K562 (cell line): ENCODE results near the gene CDK5RAP3. TPM values are rescaled to one million over a fixed set of nuclear protein-coding genes. Genes with fewer than 3 reads are reported as not detected.

Experiments
- ATAC-seq: fragments of 200-7000 bp; cut with Tn5 transposase; 3 replicates; pipeline ENCODE4 v1.9.1; 2020; ENCODE audit warnings: moderate library complexity
- BruUV-seq: library from RNA; stranded (reverse); fragments of 400-500 nt; replicated peaks from 2 replicates; lab custom pipeline; 2021; lab: Mats Ljungman, UMichigan
- CTCF ChIA-PET: fragments of 300-600 bp; formaldehyde crosslinking; extraction: SDS; loops from one replicate; lab custom pipeline; 2021; ENCODE audit warnings: low intra/inter-chr PET ratio; lab: Yijun Ruan, JAX
- POLR2A ChIA-PET: fragments of 300-600, 350-650 bp; sonication (Branson Sonifier 250); formaldehyde crosslinking; extraction: SDS; loops from one replicate; lab custom pipeline; 2021; ENCODE audit warnings: antibody characterized with exemption, inconsistent platforms; lab: Yijun Ruan, JAX
- DNase-seq, 4 experiments: peaks; one replicate each; pipeline versions ENCODE4 v3.0.0 to v3.0.0-alpha.2; 2011 to 2018; ENCODE audit warnings: low spot score in 3 of 4, mixed read lengths in 3 of 4; ENCODE audit errors: extremely low read depth in 1 of 4
- FAIRE-seq: peaks from 2 replicates; lab custom pipeline; 2011; peaks lifted over from hg19 to GRCh38; lab: Jason Lieb, UNC
- H2AFZ ChIP-seq: 2 replicates; pipeline ENCODE4 v1.6.0; 2011; ENCODE audit warnings: low read depth, low read length, control low read depth, inconsistent platforms
- H3K27ac ChIP-seq: fragments of 200-600 bp; 3 replicates; pipeline ENCODE4 v1.8.0; 2011; ENCODE audit warnings: low read depth, mild to moderate bottlenecking, control low read depth, inconsistent platforms, low read length, moderate library complexity, mixed read lengths; ENCODE audit errors: extremely low read depth
- H3K27me3 ChIP-seq, 2 experiments: fragments of 300-600 bp in 1 of 2; 2 replicates in 1 of 2; 3 replicates in 1 of 2; pipeline versions ENCODE4 v1.6.0 to v1.8.0; 2011; ENCODE audit warnings: inconsistent platforms in 2 of 2, low read length in 2 of 2, mild to moderate bottlenecking in 1 of 2, mixed read lengths in 1 of 2, moderate library complexity in 1 of 2; ENCODE audit not compliant: control insufficient read depth in 2 of 2, insufficient read depth in 2 of 2
- H3K36me3 ChIP-seq: fragments of 300-600 bp; 3 replicates; pipeline ENCODE4 v1.8.0; 2011; ENCODE audit warnings: mild to moderate bottlenecking, low read length, inconsistent platforms; ENCODE audit not compliant: control insufficient read depth, insufficient read depth
- H3K4me1 ChIP-seq, 2 experiments: fragments of 200-600 bp in 1 of 2; replicated peaks in 1 of 2; 2 replicates in 1 of 2; 3 replicates in 1 of 2; pipeline versions ENCODE4 v1.5.1 to v1.8.0; 2011; ENCODE audit warnings: inconsistent platforms in 2 of 2, low read length in 2 of 2, mild to moderate bottlenecking in 1 of 2, mixed read lengths in 1 of 2, moderate library complexity in 1 of 2; ENCODE audit not compliant: control insufficient read depth in 2 of 2, insufficient read depth in 2 of 2
- H3K4me2 ChIP-seq: 2 replicates; pipeline ENCODE4 v1.6.1; 2011; ENCODE audit warnings: low read length, control low read depth, inconsistent platforms, mixed read lengths; ENCODE audit not compliant: insufficient read depth
- H3K4me3 ChIP-seq: fragments of 200-600 bp; sonication (generic), shearing (Covaris generic); 2 replicates; pipeline ENCODE4 v1.5.1; 2016; ENCODE audit warnings: control low read depth, inconsistent platforms
- H3K79me2 ChIP-seq: fragments of 200-600 bp; 3 replicates; pipeline ENCODE4 v1.8.0; 2011; ENCODE audit warnings: low read length, inconsistent platforms; ENCODE audit not compliant: control insufficient read depth, insufficient read depth
- H3K9ac ChIP-seq, 2 experiments: 2 replicates each; pipeline versions ENCODE4 v1.6.0 to v1.6.1; 2011; ENCODE audit warnings: low read depth in 2 of 2, low read length in 2 of 2, control low read depth in 1 of 2, inconsistent platforms in 1 of 2, mild to moderate bottlenecking in 1 of 2, mixed read lengths in 1 of 2; ENCODE audit not compliant: insufficient read depth in 1 of 2
- H3K9me1 ChIP-seq: one replicate; pipeline ENCODE4 v1.6.0; 2011; ENCODE audit warnings: inconsistent platforms, mild to moderate bottlenecking, low read length, moderate library complexity; ENCODE audit not compliant: control insufficient read depth, insufficient read depth
- H3K9me3 ChIP-seq: replicated peaks from 2 replicates; pipeline ENCODE4 v1.5.1; 2011; ENCODE audit warnings: low read depth, low read length, inconsistent platforms; ENCODE audit not compliant: control insufficient read depth, insufficient read depth
- H4K20me1 ChIP-seq: replicated peaks from 2 replicates; pipeline ENCODE4 v1.6.1; 2011; ENCODE audit warnings: low read length, inconsistent platforms, mixed read lengths; ENCODE audit not compliant: control insufficient read depth, insufficient read depth
- CBFA2T3 ChIP-seq: fragments of 450-650 bp; IDR thresholded peaks from 2 replicates; pipeline ENCODE4 v1.6.1; 2017
- CEBPB ChIP-seq: fragments of 450-650 bp; IDR thresholded peaks from 2 replicates; pipeline ENCODE4 v1.6.1; 2016; ENCODE audit warnings: missing genetic modification characterization, missing compliant biosample characterization
- CEBPG ChIP-seq, 3 experiments: fragments of 200-800 bp in 1 of 3; sonication (Bioruptor generic) in 1 of 3; sonication (generic) in 1 of 3; formaldehyde crosslinking in 1 of 3; IDR thresholded peaks in 2 of 3; conservative IDR thresholded peaks in 1 of 3; 2 replicates each; pipeline versions ENCODE4 v1.6.1 to v1.8.0; 2016 to 2022; ENCODE audit warnings: missing compliant biosample characterization in 2 of 3, missing genetic modification characterization in 2 of 3, mild to moderate bottlenecking in 1 of 3, missing genetic modification reagents in 1 of 3
- FUS ChIP-seq: fragments of 200-400 bp; formaldehyde crosslinking; optimal IDR thresholded peaks from 2 replicates; pipeline ENCODE3; 2017; ENCODE audit warnings: low read depth, low read length
- GATA2 ChIP-seq: sonication (generic); formaldehyde crosslinking; IDR thresholded peaks from 2 replicates; pipeline ENCODE4 v1.4.0; 2020; ENCODE audit warnings: mild to moderate bottlenecking, missing genetic modification reagents
- SRSF1 ChIP-seq: fragments of 200-400 bp; formaldehyde crosslinking; IDR thresholded peaks from 2 replicates; pipeline ENCODE4 v1.6.1; 2017; ENCODE audit warnings: mild to moderate bottlenecking, low read depth, low read length, moderate library complexity
- ZC3H8 ChIP-seq: fragments of 450-650 bp; IDR thresholded peaks from 2 replicates; pipeline ENCODE4 v1.6.1; 2017
- whole genome bisulfite sequencing: fragments of 100-300 bp; shearing (Covaris generic); methylation state at CpG from one replicate; pipeline ENCODE4 v1.1.6; 2016; ENCODE audit warnings: low coverage, mixed read lengths; ENCODE audit not compliant: insufficient coverage; ENCODE audit errors: missing lambda C conversion rate; 5-methylcytosine and 5-hydroxymethylcytosine counted together
- in situ Hi-C: fragments of 300-500 bp; cut with MboI; formaldehyde crosslinking; loops from 4 replicates; pipeline ENCODE4 v1.15.0; 2018; ENCODE audit warnings: inconsistent platforms, mixed read lengths
- intact Hi-C: fragments of 100-400 bp; cut with micrococcal nuclease; formaldehyde crosslinking; loops from 2 replicates; pipeline ENCODE4 v1.14.2; 2022
- polyA plus RNA-seq, 8 experiments: library from polyadenylated mRNA; depleted of rRNA in 4 of 8; stranded (reverse) in 5 of 8; unstranded in 3 of 8; fragments of >200 nt; fragmentation: Nextera tagmentation in 2 of 8; fragmentation: Illumina TruSeq in 1 of 8; extraction: Ambion mirVana in 2 of 8; extraction: Trizol in 1 of 8; gene quantifications; 2 replicates each; pipeline versions ENCODE4 v1.2.1 to v1.2.3, GENCODE V29; 2011 to 2014; ENCODE audit warnings: inconsistent platforms in 1 of 8, missing spikeins in 1 of 8
- total RNA-seq, 7 experiments: library from RNA; depleted of rRNA in 6 of 7; stranded (reverse); fragments of >200 nt in 6 of 7; fragmentation: Illumina TruSeq in 2 of 7; extraction: Trizol in 2 of 7; gene quantifications; 2 replicates each; pipeline versions ENCODE4 v1.2.1 to v1.2.3, GENCODE V29; 2011 to 2021; ENCODE audit warnings: low replicate concordance in 1 of 7
- TF ChIP-seq, protein P1 (sequence below): IDR thresholded peaks from 2 replicates; pipeline ENCODE4 v1.6.1; 2011; ENCODE audit not compliant: insufficient read length; ENCODE audit errors: extremely low read depth
- TF ChIP-seq, protein P2 (sequence below): fragments of 450-650 bp; IDR thresholded peaks from 2 replicates; pipeline ENCODE4 v1.6.1; 2016; ENCODE audit warnings: antibody characterized with exemption
- TF ChIP-seq, protein P3 (sequence below): fragments of 250-450 bp; sonication (Bioruptor Pico); IDR thresholded peaks from 2 replicates; pipeline ENCODE4 v1.5.0; 2021; ENCODE audit warnings: mild to moderate bottlenecking, moderate library complexity
- TF ChIP-seq, protein P4 (sequence below), 2 experiments: IDR thresholded peaks in 1 of 2; conservative IDR thresholded peaks in 1 of 2; 2 replicates each; pipeline ENCODE4 v1.6.1; 2016; ENCODE audit warnings: low read depth in 2 of 2, mild to moderate bottlenecking in 1 of 2, missing compliant biosample characterization in 1 of 2, missing genetic modification characterization in 1 of 2, moderate library complexity in 1 of 2

CDK5RAP3 gene
- total and polyA plus RNA-seq, 9 of the 15 experiments (the other 6 are each of a cell fraction or from before 2014, with no cell fraction given), result 44.2 to 202 (median 91.5) TPM

DNA sequence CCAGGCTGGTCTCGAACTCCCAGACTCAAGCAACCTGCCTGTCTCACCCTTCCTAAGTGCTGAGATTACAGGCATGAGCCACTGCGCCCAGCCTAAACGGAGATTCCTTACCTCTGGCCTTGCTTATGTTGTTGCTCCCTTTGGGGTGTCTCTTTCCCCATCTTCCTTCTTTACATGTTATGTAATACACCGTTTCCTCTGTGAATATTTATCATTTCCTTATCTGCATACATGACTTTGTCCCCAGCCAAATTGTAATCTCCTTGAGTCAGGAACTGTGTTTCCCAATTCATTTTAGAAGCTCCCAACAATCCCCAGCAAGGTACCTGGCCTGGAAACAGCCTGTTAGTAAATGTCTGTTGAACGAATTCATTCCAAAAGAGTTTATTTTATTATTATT lies 51.0 kb downstream of the CDK5RAP3 start:
- H3K9me1 ChIP-seq, result no peaks in the 10 kb centered on the region
- ATAC-seq, result no peak
- DNase-seq, result no peak
- no peak overlapping the region for H3K4me3 ChIP-seq
- BruUV-seq, result no TSS peak
- no peaks in the 10 kb centered on the region for H3K79me2 ChIP-seq
- H3K36me3 ChIP-seq, result no peaks in the 10 kb centered on the region
- CTCF ChIA-PET, result interaction anchor here (0.7 kb wide), 1 partner anchor 75 kb away, joined by 3 read pairs; no protein-coding TSS in a partner anchor
- no peaks in the 10 kb centered on the region for H3K9me3 ChIP-seq
- H3K4me1 ChIP-seq, result peaks cover 15 to 33% of the 10 kb centered on the region in 2 experiments; a peak in 4 of 5 replicates
- no peak overlapping the region for H3K27ac ChIP-seq
- H3K27me3 ChIP-seq, result no peaks in the 10 kb centered on the region
- no peak overlapping the region for H3K9ac ChIP-seq
- in situ Hi-C loops (no loop called here), intact Hi-C loops (loop anchor here (10.0 kb wide), 1 partner anchor 233 kb away; no protein-coding TSS in a partner anchor)
- POLR2A ChIA-PET, result interaction anchor here (0.5 to 1.7 kb wide), 3 partner anchors 19 to 128 kb away, joined by 4 to 5 read pairs (median 4); partner anchors contain the start of gene CDK5RAP3
- no peak overlapping the region for H3K4me2 ChIP-seq
- FAIRE-seq, result no peak
- WGBS, result 15% methylated on average over 5 of the region's 5 CpGs
- H4K20me1 ChIP-seq, result no peaks in the 10 kb centered on the region
- no peak overlapping the region for H2AFZ ChIP-seq
- TF ChIP-seq, protein P1, sequence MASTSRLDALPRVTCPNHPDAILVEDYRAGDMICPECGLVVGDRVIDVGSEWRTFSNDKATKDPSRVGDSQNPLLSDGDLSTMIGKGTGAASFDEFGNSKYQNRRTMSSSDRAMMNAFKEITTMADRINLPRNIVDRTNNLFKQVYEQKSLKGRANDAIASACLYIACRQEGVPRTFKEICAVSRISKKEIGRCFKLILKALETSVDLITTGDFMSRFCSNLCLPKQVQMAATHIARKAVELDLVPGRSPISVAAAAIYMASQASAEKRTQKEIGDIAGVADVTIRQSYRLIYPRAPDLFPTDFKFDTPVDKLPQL, result no peak
- TF ChIP-seq, protein P2, sequence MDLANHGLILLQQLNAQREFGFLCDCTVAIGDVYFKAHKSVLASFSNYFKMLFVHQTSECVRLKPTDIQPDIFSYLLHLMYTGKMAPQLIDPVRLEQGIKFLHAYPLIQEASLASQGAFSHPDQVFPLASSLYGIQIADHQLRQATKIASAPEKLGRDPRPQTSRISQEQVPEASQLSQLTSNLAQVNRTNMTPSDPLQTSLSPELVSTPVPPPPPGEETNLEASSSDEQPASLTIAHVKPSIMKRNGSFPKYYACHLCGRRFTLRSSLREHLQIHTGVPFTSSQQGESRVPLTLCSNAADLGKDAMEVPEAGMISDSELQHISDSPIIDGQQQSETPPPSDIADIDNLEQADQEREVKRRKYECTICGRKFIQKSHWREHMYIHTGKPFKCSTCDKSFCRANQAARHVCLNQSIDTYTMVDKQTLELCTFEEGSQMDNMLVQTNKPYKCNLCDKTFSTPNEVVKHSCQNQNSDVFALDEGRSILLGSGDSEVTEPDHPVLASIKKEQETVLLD, result no peak
- TF ChIP-seq, protein P3, sequence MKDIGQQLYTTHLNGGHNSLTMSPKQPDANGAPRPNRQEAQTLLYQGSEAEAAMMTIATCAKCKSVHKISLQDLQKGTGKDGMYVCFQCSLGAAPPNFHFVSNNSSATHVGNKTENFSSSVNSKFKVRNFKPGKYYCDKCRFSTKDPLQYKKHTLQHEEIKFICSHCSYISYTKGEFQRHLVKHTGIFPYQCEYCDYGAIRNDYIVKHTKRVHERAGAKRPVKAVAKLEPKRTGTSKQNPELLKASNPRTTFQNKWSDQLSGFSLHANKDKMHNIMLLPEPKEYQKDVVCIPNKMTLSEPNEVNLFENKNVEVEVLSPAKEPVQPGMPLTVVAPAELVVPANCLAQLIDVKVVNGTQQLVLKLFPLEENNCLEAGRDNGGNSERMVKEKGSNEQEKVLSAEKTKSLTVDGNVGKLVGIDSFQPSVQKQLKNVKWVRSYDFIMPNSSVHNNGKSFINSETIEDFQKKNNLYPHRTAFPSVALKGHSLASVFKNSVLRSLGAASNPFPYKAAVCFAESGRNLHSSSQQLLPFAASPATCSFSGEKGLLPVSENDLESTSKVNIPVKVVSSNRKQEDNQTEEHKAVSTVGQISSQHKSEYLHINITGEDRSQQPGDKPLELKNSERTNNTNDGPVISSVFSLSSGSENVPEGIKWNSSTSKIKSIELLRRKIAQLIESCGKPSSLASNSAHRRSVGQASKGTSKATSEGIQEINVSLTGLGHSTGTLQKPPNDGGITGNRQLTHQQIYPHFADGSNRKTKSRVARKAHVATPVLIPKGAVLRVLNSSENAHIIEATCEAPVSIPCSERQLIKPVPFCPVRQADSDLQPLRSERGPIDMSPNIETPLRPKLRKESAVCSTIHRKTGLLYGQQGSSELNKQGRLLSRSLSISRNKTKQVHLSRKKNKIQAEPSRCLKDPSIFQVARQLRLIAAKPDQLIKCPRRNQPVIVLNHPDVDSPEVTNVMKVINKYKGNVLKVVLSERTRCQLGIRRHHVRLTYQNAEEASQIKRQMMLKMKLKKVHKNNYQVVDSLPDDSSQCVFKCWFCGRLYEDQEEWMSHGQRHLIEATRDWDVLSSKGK (CRISPR knock-in tag), result no peak
- TF ChIP-seq FUS, result no peak
- TF ChIP-seq GATA2, result no peak
- TF ChIP-seq CBFA2T3, result no peak
- no peak for TF ChIP-seq SRSF1
- TF ChIP-seq, protein P4, sequence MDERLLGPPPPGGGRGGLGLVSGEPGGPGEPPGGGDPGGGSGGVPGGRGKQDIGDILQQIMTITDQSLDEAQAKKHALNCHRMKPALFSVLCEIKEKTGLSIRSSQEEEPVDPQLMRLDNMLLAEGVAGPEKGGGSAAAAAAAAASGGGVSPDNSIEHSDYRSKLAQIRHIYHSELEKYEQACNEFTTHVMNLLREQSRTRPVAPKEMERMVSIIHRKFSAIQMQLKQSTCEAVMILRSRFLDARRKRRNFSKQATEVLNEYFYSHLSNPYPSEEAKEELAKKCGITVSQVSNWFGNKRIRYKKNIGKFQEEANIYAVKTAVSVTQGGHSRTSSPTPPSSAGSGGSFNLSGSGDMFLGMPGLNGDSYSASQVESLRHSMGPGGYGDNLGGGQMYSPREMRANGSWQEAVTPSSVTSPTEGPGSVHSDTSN (CRISPR knock-in tag; IDR thresholded peaks at IDR 0.05; ENCODE audit: low read depth), result no peak
- TF ChIP-seq, protein P4 (tag; conservative IDR thresholded peaks at IDR 0.05; ENCODE audit: low read depth), result no peak
- peak; percentile 79 for TF ChIP-seq CEBPB (tag)
- no peak for TF ChIP-seq ZC3H8
- no peak for TF ChIP-seq CEBPG (CRISPR knock-in tag; IDR thresholded peaks at IDR 0.05)
- peak; percentile 21 to 43; a peak in 1 of 4 replicates for TF ChIP-seq CEBPG (tag; conservative IDR thresholded peaks at IDR 0.05 in 1 of 2, IDR thresholded peaks at IDR 0.05 in 1 of 2)
